Stimulated activated CD4-positive, alpha-beta T cell treated with anti-CD3 and anti-CD28 coated beads, TNF-alpha, amount 100 ng/mL, for 4 hours (primary cell): ENCODE measurements around the gene TBXA2R.
"Not testable (repeated sequence)": the region's sequence is repeated elsewhere in the genome, so short reads cannot be mapped to it uniquely, and the experiment has no call there.

ENCODE experiments used
- DNase-seq, 3 experiments: peaks; one replicate each; pipeline ENCODE4 v3.0.0-alpha.2; 2020; ENCODE audit warnings: low read depth in 3 of 3

Gene TBXA2R

GRCh38 chr19:3580156-3580934 lies 26.3 kb downstream of the TBXA2R start:
- DNase-seq = no peak

- DNase-seq = no peak
Observed at GRCh38 chr19:3578390-3578789, 28.3 kb downstream of the TBXA2R start.

- DNase-seq = no peak
Observed at GRCh38 chr19:3577723-3578344, 28.8 kb downstream of the TBXA2R start.

GRCh38 chr19:3576696-3577443 lies 29.8 kb downstream of the TBXA2R start:
- DNase-seq = no peak

GRCh38 chr19:3575949-3576673 lies 30.6 kb downstream of the TBXA2R start:
- DNase-seq = no peak

GRCh38 chr19:3575260-3575741 lies 31.4 kb downstream of the TBXA2R start:
- no peak for DNase-seq

GRCh38 chr19:3573858-3574637 lies 32.6 kb downstream of the TBXA2R start:
- DNase-seq = peak; percentile 62 to 65 (median 64)

- no peak for DNase-seq
Observed at GRCh38 chr19:3573162-3573857, 33.4 kb downstream of the TBXA2R start.

GRCh38 chr19:3572855-3573161 lies 33.9 kb downstream of the TBXA2R start, which contains the start of gene HMG20B:
Gene HMG20B (plus strand): TSS chr19:3572944. CDS start chr19:3573310, 366 bp downstream.
- no peak for DNase-seq

- peak; percentile 95 to 99 (median 99) for DNase-seq
Observed at GRCh38 chr19:3572132-3572854, 34.4 kb downstream of the TBXA2R start.

GRCh38 chr19:3570606-3571011 lies 36.1 kb downstream of the TBXA2R start:
- DNase-seq = no peak

- not testable (repeated sequence) for DNase-seq
Observed at GRCh38 chr19:3570042-3570441, 36.6 kb downstream of the TBXA2R start.

- no peak for DNase-seq
Observed at GRCh38 chr19:3565139-3565538, 41.5 kb downstream of the TBXA2R start.

GRCh38 chr19:3563709-3564524 lies 42.8 kb downstream of the TBXA2R start:
- DNase-seq = no peak

- peak; percentile 90 to 93 (median 91) for DNase-seq
Observed at GRCh38 chr19:3557461-3558248, 49.0 kb downstream of the TBXA2R start, which contains the start of gene MFSD12. Gene MFSD12 (minus strand): TSS chr19:3557586. CDS start chr19:3557403, 183 bp downstream.

GRCh38 chr19:3556978-3557460 lies 49.7 kb downstream of the TBXA2R start:
- peak; percentile 54 to 64 (median 60) for DNase-seq

GRCh38 chr19:3556423-3556977 lies 50.2 kb downstream of the TBXA2R start:
- DNase-seq = no peak
